ENCODE results near the gene ZACN.

- TF ChIP-seq, protein P1, sequence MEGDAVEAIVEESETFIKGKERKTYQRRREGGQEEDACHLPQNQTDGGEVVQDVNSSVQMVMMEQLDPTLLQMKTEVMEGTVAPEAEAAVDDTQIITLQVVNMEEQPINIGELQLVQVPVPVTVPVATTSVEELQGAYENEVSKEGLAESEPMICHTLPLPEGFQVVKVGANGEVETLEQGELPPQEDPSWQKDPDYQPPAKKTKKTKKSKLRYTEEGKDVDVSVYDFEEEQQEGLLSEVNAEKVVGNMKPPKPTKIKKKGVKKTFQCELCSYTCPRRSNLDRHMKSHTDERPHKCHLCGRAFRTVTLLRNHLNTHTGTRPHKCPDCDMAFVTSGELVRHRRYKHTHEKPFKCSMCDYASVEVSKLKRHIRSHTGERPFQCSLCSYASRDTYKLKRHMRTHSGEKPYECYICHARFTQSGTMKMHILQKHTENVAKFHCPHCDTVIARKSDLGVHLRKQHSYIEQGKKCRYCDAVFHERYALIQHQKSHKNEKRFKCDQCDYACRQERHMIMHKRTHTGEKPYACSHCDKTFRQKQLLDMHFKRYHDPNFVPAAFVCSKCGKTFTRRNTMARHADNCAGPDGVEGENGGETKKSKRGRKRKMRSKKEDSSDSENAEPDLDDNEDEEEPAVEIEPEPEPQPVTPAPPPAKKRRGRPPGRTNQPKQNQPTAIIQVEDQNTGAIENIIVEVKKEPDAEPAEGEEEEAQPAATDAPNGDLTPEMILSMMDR (IDR thresholded peaks at IDR 0.05; ENCODE audit: insufficient read depth, low read depth, low read length), result no peak
- TF ChIP-seq EZH2 (IDR thresholded peaks at IDR 0.05; ENCODE audit: insufficient read depth, low read length), result no peak
Measured at GRCh38 chr17:76123191-76123499, 44.2 kb downstream of the ZACN start.

All from astrocyte (in vitro differentiated cells and primary cell).